K562 (cell line): Measurements from ENCODE around the gene GART. TPM values are rescaled to one million over a fixed set of nuclear protein-coding genes. Genes with fewer than 3 reads are reported as not detected.
A peak's percentile ranks its signal among the peaks of the same experiment; 100 is the strongest.

Experiments
- ADNP ChIP-seq: fragments of 200-800 bp; sonication (Bioruptor generic); IDR thresholded peaks from 2 replicates; pipeline ENCODE4 v1.6.1; 2016; ENCODE audit warnings: missing genetic modification characterization, missing compliant biosample characterization
- ETV1 ChIP-seq: fragments of 450-650 bp; conservative IDR thresholded peaks from 2 replicates; pipeline ENCODE4 v1.6.1; 2016; ENCODE audit warnings: missing genetic modification characterization, control low read depth, low read depth, missing compliant biosample characterization
- FOXM1 ChIP-seq, 2 experiments: fragments of 450-650 bp in 1 of 2; sonication (generic) in 1 of 2; formaldehyde crosslinking in 1 of 2; IDR thresholded peaks; 2 replicates each; pipeline versions ENCODE4 v1.6.1 to v1.9.0; 2017 to 2022; ENCODE audit warnings: low read depth in 2 of 2, mild to moderate bottlenecking in 2 of 2, missing genetic modification reagents in 1 of 2, moderate library complexity in 1 of 2
- GTF3C2 ChIP-seq: IDR thresholded peaks from 3 replicates; pipeline ENCODE4 v1.6.1; 2011; ENCODE audit warnings: borderline replicate concordance, mild to moderate bottlenecking, moderate library complexity; ENCODE audit not compliant: insufficient read length; ENCODE audit errors: extremely low read depth
- HDAC2 ChIP-seq: fragments of 450-650 bp; IDR thresholded peaks from 2 replicates; pipeline ENCODE4 v1.6.1; 2016; ENCODE audit warnings: mild to moderate bottlenecking
- NBN ChIP-seq: fragments of 450-650 bp; IDR thresholded peaks from 2 replicates; pipeline ENCODE4 v1.6.1; 2016; ENCODE audit warnings: low read depth, mild to moderate bottlenecking
- NCOR1 ChIP-seq: fragments of 450-650 bp; IDR thresholded peaks from 2 replicates; pipeline ENCODE4 v1.6.1; 2016; ENCODE audit warnings: mild to moderate bottlenecking, moderate library complexity
- SMARCA5 ChIP-seq: fragments of 450-650 bp; IDR thresholded peaks from 2 replicates; pipeline ENCODE4 v1.6.1; 2016
- SMARCE1 ChIP-seq: fragments of 450-650 bp; IDR thresholded peaks from 2 replicates; pipeline ENCODE4 v1.7.1; 2016; ENCODE audit warnings: mild to moderate bottlenecking
- TBL1XR1 ChIP-seq, 2 experiments: IDR thresholded peaks; 2 replicates each; pipeline ENCODE4 v1.6.1; 2012; ENCODE audit warnings: improper control_type of control experiment in 2 of 2, low read length in 2 of 2, mild to moderate bottlenecking in 1 of 2
- TCF3 ChIP-seq: sonication (generic); formaldehyde crosslinking; IDR thresholded peaks from 2 replicates; pipeline ENCODE4 v1.4.0; 2020; ENCODE audit warnings: mild to moderate bottlenecking, missing genetic modification reagents
- ZBTB40 ChIP-seq, 2 experiments: fragments of 450-650 bp in 1 of 2; sonication (generic) in 1 of 2; formaldehyde crosslinking in 1 of 2; IDR thresholded peaks; 2 replicates each; pipeline versions ENCODE4 v1.7.1 to v1.9.0; 2016 to 2022; ENCODE audit warnings: inconsistent platforms in 1 of 2, mild to moderate bottlenecking in 1 of 2, missing genetic modification reagents in 1 of 2
- ZC3H11A ChIP-seq: IDR thresholded peaks from 2 replicates; pipeline ENCODE4 v1.6.1; 2012; ENCODE audit warnings: low read depth, low read length, improper control_type of control experiment
- ZKSCAN1 ChIP-seq: fragments of 150-350 bp; IDR thresholded peaks from 2 replicates; pipeline ENCODE4 v1.6.1; 2016; ENCODE audit warnings: low read depth, low read length
- ZNF589 ChIP-seq: fragments of 200-800 bp; sonication (Bioruptor generic); IDR thresholded peaks from 2 replicates; pipeline ENCODE4 v1.6.1; 2016; ENCODE audit warnings: low read depth, missing genetic modification characterization, missing compliant biosample characterization
- ZNF644 ChIP-seq: fragments of 200-800 bp; sonication (Bioruptor generic); IDR thresholded peaks from 2 replicates; pipeline ENCODE4 v1.6.1; 2016; ENCODE audit warnings: low read depth, missing genetic modification characterization, missing compliant biosample characterization
- polyA plus RNA-seq, 8 experiments: library from polyadenylated mRNA; depleted of rRNA in 4 of 8; stranded (reverse) in 5 of 8; unstranded in 3 of 8; fragments of >200 nt; fragmentation: Nextera tagmentation in 2 of 8; fragmentation: Illumina TruSeq in 1 of 8; extraction: Ambion mirVana in 2 of 8; extraction: Trizol in 1 of 8; gene quantifications; 2 replicates each; pipeline versions ENCODE4 v1.2.1 to v1.2.3, GENCODE V29; 2011 to 2014; ENCODE audit warnings: inconsistent platforms in 1 of 8, missing spikeins in 1 of 8
- total RNA-seq, 7 experiments: library from RNA; depleted of rRNA in 6 of 7; stranded (reverse); fragments of >200 nt in 6 of 7; fragmentation: Illumina TruSeq in 2 of 7; extraction: Trizol in 2 of 7; gene quantifications; 2 replicates each; pipeline versions ENCODE4 v1.2.1 to v1.2.3, GENCODE V29; 2011 to 2021; ENCODE audit warnings: low replicate concordance in 1 of 7

Gene GART
- total and polyA plus RNA-seq, 9 of the 15 experiments (the other 6 are each of a cell fraction or from before 2014, with no cell fraction given): 141 to 429 (median 349) TPM

GRCh38 chr21:33541105-33541711, 709 bp downstream of the GART start (continued):
- TF ChIP-seq GTF3C2 (peak; percentile 75), SMARCE1 (no peak), FOXM1 (IDR thresholded peaks at IDR 0.05; ENCODE audit: low read depth) (0 out of 2 replicates have a peak, but pooled peaks have one; percentile 17), FOXM1 (CRISPR knock-in tag; IDR thresholded peaks at IDR 0.05; ENCODE audit: low read depth) (no peak), ZNF589 (CRISPR knock-in tag) (no peak), NCOR1 (peak; percentile 18; the same call in 1 of the 2 replicates), ZNF644 (0 out of 2 replicates have a peak, but pooled peaks have one; percentile 11), HDAC2 (0 out of 2 replicates have a peak, but pooled peaks have one; percentile 12), ZKSCAN1 (0 out of 2 replicates have a peak, but pooled peaks have one; percentile 40), TBL1XR1 (IDR thresholded peaks at IDR 0.05; ENCODE audit: low read length in 2 of 2) (peak; percentile 34 to 49; a peak in 1 of 4 replicates), NBN (peak; percentile 19; the same call in 1 of the 2 replicates), ZC3H11A (no peak), ETV1 (tag) (peak; percentile 89), SMARCA5 (peak; percentile 87), ZBTB40 (IDR thresholded peaks at IDR 0.05) (peak; percentile 9; the same call in 1 of the 2 replicates), ZBTB40 (CRISPR knock-in tag; IDR thresholded peaks at IDR 0.05) (no peak), ADNP (tag) (peak; percentile 92), TCF3 (CRISPR knock-in tag) (peak; percentile 27; the same call in 1 of the 2 replicates)
